ENCODE results near the gene XYLT1.

GRCh38 chr16:17152311-17152710 lies 318.4 kb downstream of the XYLT1 start:
- no peak for TF ChIP-seq PKNOX1 (IDR thresholded peaks at IDR 0.05)
- no peak for TF ChIP-seq ARNT (IDR thresholded peaks at IDR 0.05)
- TF ChIP-seq FOXK2 (IDR thresholded peaks at IDR 0.05): no peak
- no peak for TF ChIP-seq BHLHE40 (IDR thresholded peaks at IDR 0.05; ENCODE audit: borderline replicate concordance)
- no peak for TF ChIP-seq ELF4 (IDR thresholded peaks at IDR 0.05)
- TF ChIP-seq NFRKB (IDR thresholded peaks at IDR 0.05): no peak
- TF ChIP-seq HDGF (IDR thresholded peaks at IDR 0.05; ENCODE audit: borderline replicate concordance): no peak
- TF ChIP-seq SP1 (IDR thresholded peaks at IDR 0.05): no peak
- no peak for TF ChIP-seq FOXM1 (IDR thresholded peaks at IDR 0.05; ENCODE audit: borderline replicate concordance)
- TF ChIP-seq FOXA1 (IDR thresholded peaks at IDR 0.05): no peak
- no peak for TF ChIP-seq L3MBTL2 (conservative IDR thresholded peaks at IDR 0.05)
- TF ChIP-seq LEF1 (IDR thresholded peaks at IDR 0.05; ENCODE audit: borderline replicate concordance): no peak
